ENCODE results near the gene MCC.

The MCC gene

DNA sequence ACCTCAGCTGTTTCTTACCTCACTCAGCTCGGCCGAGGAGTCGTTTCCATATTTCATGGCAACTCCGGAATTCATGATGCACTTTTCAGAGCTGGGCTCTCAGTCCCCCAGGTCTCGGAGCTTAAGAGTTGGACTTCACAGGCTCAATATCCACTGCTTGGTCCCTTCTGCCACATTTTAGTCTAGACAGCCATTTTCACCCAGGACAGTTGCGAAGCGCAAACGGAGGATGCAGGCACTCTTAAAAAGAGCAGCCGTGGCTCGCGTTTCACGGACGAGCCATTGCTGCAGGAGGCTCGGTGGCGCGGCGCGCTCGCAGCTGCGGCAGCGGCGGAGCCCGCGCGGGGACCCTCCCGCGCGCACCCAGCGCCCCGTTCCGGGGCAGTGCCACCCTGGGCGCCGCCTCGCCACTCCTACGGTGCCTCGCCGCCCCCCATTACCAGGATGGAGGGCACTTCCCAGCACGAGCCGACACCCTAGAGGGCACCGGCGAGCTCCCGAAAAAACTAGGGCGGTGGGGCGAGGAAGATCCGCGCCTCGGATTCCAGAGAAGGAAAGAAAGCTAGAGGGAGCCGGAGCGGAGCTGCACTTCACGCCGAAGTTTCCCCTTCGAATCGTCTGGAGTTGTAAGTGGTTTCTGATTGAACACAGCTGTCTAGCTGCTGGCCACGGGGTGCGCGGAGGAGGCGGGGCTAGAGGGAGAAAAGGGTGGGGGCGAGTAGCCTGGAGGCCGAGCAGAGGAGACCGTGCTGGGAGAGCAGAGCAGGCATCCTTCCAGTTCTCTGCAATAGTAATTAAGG lies 193.7 kb downstream of the MCC start:
- H3K36me3 ChIP-seq = peaks cover 39% of the 10 kb centered on the region
- peak overlapping the region; percentile 58 for H3K4me3 ChIP-seq (ENCODE audit: low read depth, low read length)
- H3K27ac ChIP-seq = peak overlapping the region; percentile 92
- H3K27me3 ChIP-seq (ENCODE audit: insufficient read depth, low read depth, severe bottlenecking) = no peaks in the 10 kb centered on the region
- DNase-seq = peak; percentile 95
- TF ChIP-seq, protein P1, sequence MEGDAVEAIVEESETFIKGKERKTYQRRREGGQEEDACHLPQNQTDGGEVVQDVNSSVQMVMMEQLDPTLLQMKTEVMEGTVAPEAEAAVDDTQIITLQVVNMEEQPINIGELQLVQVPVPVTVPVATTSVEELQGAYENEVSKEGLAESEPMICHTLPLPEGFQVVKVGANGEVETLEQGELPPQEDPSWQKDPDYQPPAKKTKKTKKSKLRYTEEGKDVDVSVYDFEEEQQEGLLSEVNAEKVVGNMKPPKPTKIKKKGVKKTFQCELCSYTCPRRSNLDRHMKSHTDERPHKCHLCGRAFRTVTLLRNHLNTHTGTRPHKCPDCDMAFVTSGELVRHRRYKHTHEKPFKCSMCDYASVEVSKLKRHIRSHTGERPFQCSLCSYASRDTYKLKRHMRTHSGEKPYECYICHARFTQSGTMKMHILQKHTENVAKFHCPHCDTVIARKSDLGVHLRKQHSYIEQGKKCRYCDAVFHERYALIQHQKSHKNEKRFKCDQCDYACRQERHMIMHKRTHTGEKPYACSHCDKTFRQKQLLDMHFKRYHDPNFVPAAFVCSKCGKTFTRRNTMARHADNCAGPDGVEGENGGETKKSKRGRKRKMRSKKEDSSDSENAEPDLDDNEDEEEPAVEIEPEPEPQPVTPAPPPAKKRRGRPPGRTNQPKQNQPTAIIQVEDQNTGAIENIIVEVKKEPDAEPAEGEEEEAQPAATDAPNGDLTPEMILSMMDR (IDR thresholded peaks at IDR 0.05; ENCODE audit: low read depth, low read length) = 0 out of 2 replicates have a peak, but pooled peaks have one; percentile 7
- H3K9me3 ChIP-seq (ENCODE audit: severe bottlenecking) = no peaks in the 10 kb centered on the region

DNA sequence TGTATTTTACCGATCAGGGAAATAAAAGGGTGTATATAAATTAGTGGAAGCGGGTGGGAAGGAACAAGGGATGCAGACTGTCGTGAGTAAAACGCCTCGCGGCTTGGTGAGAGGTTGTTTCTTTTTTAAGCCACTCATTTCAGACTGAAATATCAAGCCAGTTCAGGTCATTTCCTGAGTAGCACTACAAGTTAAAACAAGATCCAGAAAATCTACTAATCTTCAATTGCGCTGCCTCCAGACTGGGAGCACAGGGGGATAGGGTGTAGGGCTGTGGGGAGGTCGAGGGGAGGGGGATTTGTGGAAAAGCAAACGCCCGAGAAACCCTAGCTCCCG lies 194.3 kb downstream of the MCC start:
- Histone ChIP-seq H3K27me3 (ENCODE audit: insufficient read depth, low read depth, severe bottlenecking) (no peaks in the 10 kb centered on the region), H3K27ac (peak overlapping the region; percentile 92), H3K9me3 (ENCODE audit: severe bottlenecking) (no peaks in the 10 kb centered on the region), H3K4me3 (ENCODE audit: low read depth, low read length) (peak overlapping the region; percentile 58), H3K36me3 (peaks cover 43% of the 10 kb centered on the region)
- TF ChIP-seq, protein P1 (IDR thresholded peaks at IDR 0.05; ENCODE audit: low read depth, low read length) = no peak
- DNase-seq = no peak

DNA sequence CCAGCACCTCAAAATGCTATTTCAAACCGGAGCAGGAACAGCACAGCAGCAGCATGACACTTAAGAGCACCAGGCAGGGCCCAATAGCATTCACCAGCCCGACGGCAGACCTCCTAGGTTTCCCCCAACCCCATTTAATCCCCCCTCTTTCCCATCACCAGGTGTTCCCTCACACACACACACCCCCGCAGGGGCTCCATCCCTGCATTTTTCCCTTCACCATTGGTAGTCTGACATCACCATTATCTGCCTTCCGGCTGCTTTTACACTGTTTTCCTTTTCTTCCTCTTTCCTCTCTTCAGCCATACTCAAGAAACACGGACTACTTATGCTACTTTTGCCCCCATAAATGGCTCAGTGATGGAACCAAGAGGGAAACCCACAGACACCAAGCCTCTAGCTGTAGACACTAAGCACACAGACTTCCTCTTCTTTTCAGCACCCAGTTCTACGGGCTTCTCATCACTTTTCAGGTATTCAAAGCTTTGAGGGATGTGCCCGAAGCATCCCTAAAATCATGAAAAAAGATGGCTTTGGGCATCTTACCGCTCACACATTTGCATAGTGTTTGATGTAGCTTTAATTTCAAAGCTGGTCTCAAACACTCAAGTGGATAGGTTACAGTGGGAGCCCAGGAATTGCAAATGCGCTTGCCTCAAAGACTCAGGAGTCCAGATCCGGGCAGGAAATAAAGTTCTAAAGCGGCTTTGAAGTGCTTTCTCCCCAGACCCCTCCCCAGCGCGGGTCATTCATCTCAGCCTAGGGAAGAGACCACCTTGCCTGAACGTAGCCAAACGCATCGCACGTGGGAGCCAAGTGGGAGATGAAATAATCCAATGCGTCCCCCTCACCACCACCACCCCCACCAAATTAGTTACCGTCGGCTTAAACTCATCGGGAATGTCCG lies 194.9 kb downstream of the MCC start:
- H3K27me3 ChIP-seq (ENCODE audit: insufficient read depth, low read depth, severe bottlenecking) = no peaks in the 10 kb centered on the region
- peak overlapping the region; percentile 58 for H3K4me3 ChIP-seq (ENCODE audit: low read depth, low read length)
- peaks cover 49% of the 10 kb centered on the region for H3K36me3 ChIP-seq
- TF ChIP-seq, protein P1 (IDR thresholded peaks at IDR 0.05; ENCODE audit: low read depth, low read length) = no peak
- no peaks in the 10 kb centered on the region for H3K9me3 ChIP-seq (ENCODE audit: severe bottlenecking)
- peak; percentile 41 for DNase-seq
- H3K27ac ChIP-seq = peak overlapping the region; percentile 92

DNA sequence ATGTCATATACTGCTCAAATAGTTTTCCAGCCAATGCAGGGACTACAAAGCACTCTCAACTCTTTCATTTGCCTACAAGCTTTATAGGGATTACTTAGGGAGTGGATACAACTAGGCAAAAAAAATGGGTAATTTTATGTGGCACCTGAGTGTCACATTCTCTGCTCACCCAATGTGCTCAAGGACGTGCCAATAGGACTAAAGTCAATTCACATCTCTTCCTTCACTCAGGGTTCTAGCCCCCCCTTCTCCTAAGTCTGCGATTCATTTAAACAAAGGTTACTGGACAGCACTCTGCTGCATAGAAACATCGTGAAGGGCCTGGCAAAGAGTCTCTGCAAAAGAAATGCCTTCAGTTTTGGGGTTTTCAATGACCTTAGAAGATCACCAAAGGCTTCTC lies 195.8 kb downstream of the MCC start:
- Histone ChIP-seq H3K9me3 (ENCODE audit: severe bottlenecking) (no peaks in the 10 kb centered on the region), H3K27ac (peak overlapping the region; percentile 92), H3K27me3 (ENCODE audit: insufficient read depth, low read depth, severe bottlenecking) (no peaks in the 10 kb centered on the region), H3K36me3 (peaks cover 58% of the 10 kb centered on the region), H3K4me3 (ENCODE audit: low read depth, low read length) (peak overlapping the region; percentile 58)
- no peak for DNase-seq
- TF ChIP-seq, protein P1 (IDR thresholded peaks at IDR 0.05; ENCODE audit: low read depth, low read length) = no peak

DNA sequence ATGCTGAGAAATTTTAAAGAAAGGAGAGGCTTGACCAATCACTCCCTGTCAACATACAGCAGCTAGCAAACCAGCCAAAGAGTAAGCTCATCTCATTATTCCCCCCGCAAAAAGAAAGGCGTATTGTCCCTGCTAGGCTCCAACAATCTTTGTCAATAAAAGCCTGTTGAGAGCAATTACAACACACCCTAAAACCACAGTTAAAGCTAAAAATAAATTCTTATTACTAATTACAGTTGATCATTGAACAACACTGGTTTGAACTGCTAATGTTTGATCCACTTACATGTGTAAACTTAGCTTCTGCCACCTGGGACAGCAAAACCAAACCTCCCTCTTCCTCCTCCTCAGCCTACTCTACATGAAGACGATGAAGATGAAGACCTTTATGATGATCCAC lies 204.7 kb downstream of the MCC start:
- Histone ChIP-seq H3K4me3 (ENCODE audit: low read depth, low read length) (no peak overlapping the region), H3K9me3 (ENCODE audit: severe bottlenecking) (no peaks in the 10 kb centered on the region), H3K27me3 (ENCODE audit: insufficient read depth, low read depth, severe bottlenecking) (no peaks in the 10 kb centered on the region), H3K36me3 (peaks cover 58% of the 10 kb centered on the region), H3K27ac (no peak overlapping the region)
- DNase-seq = no peak
- TF ChIP-seq, protein P1 (IDR thresholded peaks at IDR 0.05; ENCODE audit: low read depth, low read length) = no peak
